Osteoblast (primary cell): ENCODE data around the gene WNT7A. TPM values are rescaled to one million over a fixed set of nuclear protein-coding genes. Genes with fewer than 3 reads are reported as not detected.

ENCODE experiments used
- DNase-seq: peaks from one replicate; pipeline ENCODE4 v3.0.0; 2011; ENCODE audit warnings: low spot score, mixed read lengths; ENCODE audit not compliant: insufficient read length; ENCODE audit errors: missing footprints
- H2AFZ ChIP-seq: 2 replicates; pipeline ENCODE4 v1.6.0; 2011; ENCODE audit warnings: mild to moderate bottlenecking, low read length
- H3K27ac ChIP-seq: 2 replicates; pipeline ENCODE4 v1.5.1; 2011; ENCODE audit warnings: mild to moderate bottlenecking, low read depth, low read length, moderate library complexity
- H3K27me3 ChIP-seq: 2 replicates; pipeline ENCODE4 v1.6.0; 2012; ENCODE audit warnings: mild to moderate bottlenecking, control low read depth, inconsistent platforms, low read length, moderate library complexity; ENCODE audit not compliant: insufficient read depth
- H3K36me3 ChIP-seq: 2 replicates; pipeline ENCODE4 v1.5.1; 2011; ENCODE audit warnings: mild to moderate bottlenecking, low read length, control low read depth, moderate library complexity; ENCODE audit not compliant: insufficient read depth
- H3K4me1 ChIP-seq: 2 replicates; pipeline ENCODE4 v1.5.1; 2011; ENCODE audit warnings: mild to moderate bottlenecking, low read length, control low read depth, moderate library complexity; ENCODE audit not compliant: insufficient read depth
- H3K4me2 ChIP-seq: 2 replicates; pipeline ENCODE4 v1.6.0; 2011; ENCODE audit warnings: mild to moderate bottlenecking, low read length; ENCODE audit not compliant: insufficient read depth
- H3K4me3 ChIP-seq: fragments of 200-600 bp; sonication (generic); 3 replicates; pipeline ENCODE4 v1.5.1; 2012; ENCODE audit warnings: mild to moderate bottlenecking, low read length, inconsistent platforms; ENCODE audit not compliant: insufficient read depth
- H3K79me2 ChIP-seq: 2 replicates; pipeline ENCODE4 v1.6.0; 2012; ENCODE audit warnings: mild to moderate bottlenecking, low read length, control low read depth, inconsistent platforms; ENCODE audit not compliant: insufficient read depth
- H3K9me3 ChIP-seq: 2 replicates; pipeline ENCODE4 v1.5.1; 2011; ENCODE audit warnings: low read depth, low read length, control low read depth
- H4K20me1 ChIP-seq: 2 replicates; pipeline ENCODE4 v1.6.0; 2012; ENCODE audit warnings: mild to moderate bottlenecking, low read length, control low read depth; ENCODE audit not compliant: insufficient read depth
- total RNA-seq: library from RNA; depleted of rRNA; stranded (reverse); fragments of >200 nt; gene quantifications from 2 replicates; pipeline ENCODE4 v1.2.3, GENCODE V29; 2012
- TF ChIP-seq, protein P1 (sequence below): IDR thresholded peaks from 2 replicates; pipeline ENCODE4 v1.5.1; 2011; ENCODE audit warnings: mild to moderate bottlenecking, low read depth, low read length, moderate library complexity; ENCODE audit errors: extremely low read depth

WNT7A gene
- total RNA-seq, 1 donor, result not detected

- H3K27me3 ChIP-seq, result no peaks in the 10 kb centered on the region
- no peak overlapping the region for H3K4me2 ChIP-seq
- TF ChIP-seq, protein P1, sequence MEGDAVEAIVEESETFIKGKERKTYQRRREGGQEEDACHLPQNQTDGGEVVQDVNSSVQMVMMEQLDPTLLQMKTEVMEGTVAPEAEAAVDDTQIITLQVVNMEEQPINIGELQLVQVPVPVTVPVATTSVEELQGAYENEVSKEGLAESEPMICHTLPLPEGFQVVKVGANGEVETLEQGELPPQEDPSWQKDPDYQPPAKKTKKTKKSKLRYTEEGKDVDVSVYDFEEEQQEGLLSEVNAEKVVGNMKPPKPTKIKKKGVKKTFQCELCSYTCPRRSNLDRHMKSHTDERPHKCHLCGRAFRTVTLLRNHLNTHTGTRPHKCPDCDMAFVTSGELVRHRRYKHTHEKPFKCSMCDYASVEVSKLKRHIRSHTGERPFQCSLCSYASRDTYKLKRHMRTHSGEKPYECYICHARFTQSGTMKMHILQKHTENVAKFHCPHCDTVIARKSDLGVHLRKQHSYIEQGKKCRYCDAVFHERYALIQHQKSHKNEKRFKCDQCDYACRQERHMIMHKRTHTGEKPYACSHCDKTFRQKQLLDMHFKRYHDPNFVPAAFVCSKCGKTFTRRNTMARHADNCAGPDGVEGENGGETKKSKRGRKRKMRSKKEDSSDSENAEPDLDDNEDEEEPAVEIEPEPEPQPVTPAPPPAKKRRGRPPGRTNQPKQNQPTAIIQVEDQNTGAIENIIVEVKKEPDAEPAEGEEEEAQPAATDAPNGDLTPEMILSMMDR, result no peak
- no peaks in the 10 kb centered on the region for H3K4me1 ChIP-seq
- peak; percentile 66 for DNase-seq
- H3K27ac ChIP-seq, result no peak overlapping the region
- H3K36me3 ChIP-seq, result no peaks in the 10 kb centered on the region
- H4K20me1 ChIP-seq, result no peaks in the 10 kb centered on the region
- H3K9me3 ChIP-seq, result no peaks in the 10 kb centered on the region
- H2AFZ ChIP-seq, result no peak overlapping the region
- no peaks in the 10 kb centered on the region for H3K79me2 ChIP-seq
- H3K4me3 ChIP-seq, result no peak overlapping the region
Measured at GRCh38 chr3:13851997-13852637, 27.8 kb downstream of the WNT7A start.

DNA sequence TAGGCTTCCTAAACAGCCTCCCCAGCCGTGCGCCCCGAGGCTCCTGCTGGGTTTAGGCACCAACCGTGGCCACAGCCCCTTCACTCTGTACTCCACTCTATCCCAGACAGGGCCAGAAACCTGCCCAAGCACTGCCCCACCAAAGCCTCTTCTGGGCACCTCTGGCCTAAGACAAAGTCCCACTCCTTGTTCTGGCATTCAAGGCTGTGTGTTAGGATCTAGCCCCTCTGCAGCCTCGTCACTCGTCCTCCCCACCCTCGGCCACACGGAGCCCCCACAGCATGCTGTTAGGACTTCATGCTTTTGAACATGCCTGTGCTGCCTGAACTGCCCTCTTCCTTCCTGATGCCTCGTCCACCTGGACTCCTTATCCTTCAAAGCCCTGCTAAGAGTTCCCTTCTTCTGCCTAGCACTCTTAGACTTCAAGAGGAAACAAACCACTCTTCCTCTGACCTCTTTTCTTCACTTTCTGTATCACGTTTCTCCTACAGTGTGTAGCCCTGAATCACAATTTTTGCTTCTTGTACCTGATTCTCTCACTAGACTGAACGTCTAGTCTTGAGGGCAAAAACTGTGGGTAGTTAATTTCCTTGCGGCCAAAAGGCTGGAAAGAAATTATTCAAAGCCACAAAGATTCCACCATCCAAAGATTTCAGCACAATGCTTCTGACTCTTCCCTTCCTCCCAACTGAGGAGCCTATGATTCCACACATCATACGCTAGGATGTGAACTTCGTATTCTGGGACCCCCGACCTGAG, 28.6 kb downstream of the WNT7A start:
- Histone ChIP-seq H3K27ac (no peak overlapping the region), H3K4me2 (no peak overlapping the region), H2AFZ (no peak overlapping the region), H3K27me3 (no peaks in the 10 kb centered on the region), H3K79me2 (no peaks in the 10 kb centered on the region), H3K9me3 (no peaks in the 10 kb centered on the region), H3K4me1 (no peaks in the 10 kb centered on the region), H4K20me1 (no peaks in the 10 kb centered on the region), H3K4me3 (no peak overlapping the region), H3K36me3 (no peaks in the 10 kb centered on the region)
- DNase-seq, result peak; percentile 81
- TF ChIP-seq, protein P1, result no peak

- Histone ChIP-seq H3K4me1 (no peaks in the 10 kb centered on the region), H3K27ac (no peak overlapping the region), H3K4me2 (no peak overlapping the region), H2AFZ (no peak overlapping the region), H3K27me3 (no peaks in the 10 kb centered on the region), H3K4me3 (no peak overlapping the region), H3K36me3 (no peaks in the 10 kb centered on the region), H3K9me3 (no peaks in the 10 kb centered on the region), H4K20me1 (no peaks in the 10 kb centered on the region), H3K79me2 (no peaks in the 10 kb centered on the region)
- peak; percentile 89 for DNase-seq
- TF ChIP-seq, protein P1, result no peak
Measured at GRCh38 chr3:13850161-13850945, 29.5 kb downstream of the WNT7A start.

DNA sequence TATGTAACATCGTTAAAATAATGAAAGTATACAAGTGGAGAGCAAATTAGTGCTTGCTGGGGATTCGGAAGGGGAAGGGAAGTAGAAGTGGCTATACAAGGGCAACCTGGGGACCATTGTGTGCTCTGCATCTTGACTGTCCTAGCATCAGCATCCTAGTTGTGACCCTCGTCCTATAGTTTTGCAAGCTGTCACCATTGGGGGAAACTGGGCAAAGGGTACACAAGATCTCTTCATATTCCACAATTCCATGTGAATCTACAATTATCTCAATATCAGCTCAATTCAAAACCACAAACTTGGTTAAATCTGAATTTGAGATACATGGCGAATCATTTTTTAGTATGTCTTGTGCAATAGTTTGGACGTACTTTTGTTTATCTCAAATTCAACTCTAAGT, 30.9 kb downstream of the WNT7A start:
- H3K36me3 ChIP-seq, result no peaks in the 10 kb centered on the region
- H3K4me3 ChIP-seq, result no peak overlapping the region
- TF ChIP-seq, protein P1, result no peak
- no peaks in the 10 kb centered on the region for H3K27me3 ChIP-seq
- peak; percentile 63 for DNase-seq
- H4K20me1 ChIP-seq, result no peaks in the 10 kb centered on the region
- no peak overlapping the region for H3K27ac ChIP-seq
- no peaks in the 10 kb centered on the region for H3K9me3 ChIP-seq
- H3K4me1 ChIP-seq, result no peaks in the 10 kb centered on the region
- no peak overlapping the region for H2AFZ ChIP-seq
- no peaks in the 10 kb centered on the region for H3K79me2 ChIP-seq
- H3K4me2 ChIP-seq, result no peak overlapping the region
